BJ (cell line): Measurements from ENCODE around the gene ZDHHC14. TPM values are rescaled to one million over a fixed set of nuclear protein-coding genes. Genes with fewer than 3 reads are reported as not detected.

Experiments
- CTCF ChIA-PET: fragments of 350-600 bp; formaldehyde crosslinking; extraction: SDS; loops from one replicate; lab custom pipeline; 2021; ENCODE audit warnings: antibody characterized with exemption, inconsistent platforms; lab: Yijun Ruan, JAX
- POLR2A ChIA-PET: fragments of 300-600 bp; sonication (Branson Sonifier 250); formaldehyde crosslinking; extraction: SDS; loops from one replicate; lab custom pipeline; 2021; ENCODE audit warnings: antibody characterized with exemption; lab: Charles Lee
- DNase-seq: peaks from one replicate; pipeline ENCODE4 v3.0.0-alpha.2; 2011; ENCODE audit warnings: low read depth
- H3K27me3 ChIP-seq: 2 replicates; pipeline ENCODE4 v1.6.0; 2011; ENCODE audit warnings: low read length; ENCODE audit not compliant: control insufficient read depth, insufficient read depth
- H3K36me3 ChIP-seq: 2 replicates; pipeline ENCODE4 v1.5.1; 2011; ENCODE audit warnings: low read length; ENCODE audit not compliant: control insufficient read depth, insufficient read depth
- H3K4me3 ChIP-seq: 2 replicates; pipeline ENCODE4 v1.5.1; 2011; ENCODE audit warnings: low read depth, mild to moderate bottlenecking, control low read depth, low read length
- polyA plus RNA-seq: library from polyadenylated mRNA; depleted of rRNA; stranded (reverse); fragments of >200 nt; gene quantifications from 2 replicates; pipeline ENCODE4 v1.2.3, GENCODE V29; 2011
- TF ChIP-seq, protein P1 (sequence below): IDR thresholded peaks from 2 replicates; pipeline ENCODE4 v1.5.1; 2011; ENCODE audit warnings: low read depth, mild to moderate bottlenecking, control low read depth, inconsistent platforms, low read length, moderate library complexity; ENCODE audit not compliant: insufficient read depth

Gene ZDHHC14
- polyA plus RNA-seq, 1 experiment = 3.6 TPM

DNA sequence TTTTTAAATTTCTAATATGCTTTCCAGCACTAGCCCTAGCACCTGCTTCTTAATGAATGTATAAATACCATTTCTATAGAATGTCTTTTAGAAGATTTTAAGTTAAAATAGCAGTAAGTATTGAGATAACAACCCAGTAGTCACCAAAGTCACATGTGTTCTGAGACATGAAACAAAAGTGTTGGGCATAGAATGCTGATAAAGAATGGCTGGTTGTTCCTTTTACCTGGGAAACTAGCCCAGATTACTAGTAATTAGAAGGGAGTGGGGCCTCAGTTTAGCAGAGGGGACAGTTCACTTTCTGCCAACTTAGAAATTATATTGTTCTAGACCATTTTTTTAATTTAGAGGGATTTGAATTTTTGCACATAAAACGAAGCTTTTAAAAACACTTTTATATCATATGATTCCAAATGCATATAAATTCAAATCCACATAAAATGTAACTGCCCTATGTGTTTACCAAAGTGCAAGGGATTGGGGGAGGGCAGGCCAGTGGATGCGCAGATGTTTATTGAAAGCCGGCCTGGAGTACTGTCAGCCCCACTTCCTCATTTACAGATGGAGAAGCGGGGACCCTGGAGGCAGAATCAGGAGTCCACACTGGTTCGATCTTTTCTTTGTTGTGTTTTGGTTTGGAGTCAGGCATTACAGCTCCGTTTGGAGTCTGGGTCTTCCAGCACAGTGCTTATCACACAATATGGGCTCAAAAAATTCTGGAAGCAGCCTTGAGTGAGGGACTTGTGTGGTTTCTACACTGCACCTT lies 139.8 kb downstream of the ZDHHC14 start:
- TF ChIP-seq, protein P1, sequence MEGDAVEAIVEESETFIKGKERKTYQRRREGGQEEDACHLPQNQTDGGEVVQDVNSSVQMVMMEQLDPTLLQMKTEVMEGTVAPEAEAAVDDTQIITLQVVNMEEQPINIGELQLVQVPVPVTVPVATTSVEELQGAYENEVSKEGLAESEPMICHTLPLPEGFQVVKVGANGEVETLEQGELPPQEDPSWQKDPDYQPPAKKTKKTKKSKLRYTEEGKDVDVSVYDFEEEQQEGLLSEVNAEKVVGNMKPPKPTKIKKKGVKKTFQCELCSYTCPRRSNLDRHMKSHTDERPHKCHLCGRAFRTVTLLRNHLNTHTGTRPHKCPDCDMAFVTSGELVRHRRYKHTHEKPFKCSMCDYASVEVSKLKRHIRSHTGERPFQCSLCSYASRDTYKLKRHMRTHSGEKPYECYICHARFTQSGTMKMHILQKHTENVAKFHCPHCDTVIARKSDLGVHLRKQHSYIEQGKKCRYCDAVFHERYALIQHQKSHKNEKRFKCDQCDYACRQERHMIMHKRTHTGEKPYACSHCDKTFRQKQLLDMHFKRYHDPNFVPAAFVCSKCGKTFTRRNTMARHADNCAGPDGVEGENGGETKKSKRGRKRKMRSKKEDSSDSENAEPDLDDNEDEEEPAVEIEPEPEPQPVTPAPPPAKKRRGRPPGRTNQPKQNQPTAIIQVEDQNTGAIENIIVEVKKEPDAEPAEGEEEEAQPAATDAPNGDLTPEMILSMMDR = no peak
- no peak for DNase-seq
- H3K36me3 ChIP-seq = no peaks in the 10 kb centered on the region
- POLR2A ChIA-PET = no interaction called here
- no peaks in the 10 kb centered on the region for H3K27me3 ChIP-seq
- H3K4me3 ChIP-seq = no peak overlapping the region
- CTCF ChIA-PET = interaction anchor here (1.6 to 1.7 kb wide), 2 partner anchors 13 to 16 kb away, joined by 3 to 5 read pairs; no protein-coding TSS in a partner anchor

DNA sequence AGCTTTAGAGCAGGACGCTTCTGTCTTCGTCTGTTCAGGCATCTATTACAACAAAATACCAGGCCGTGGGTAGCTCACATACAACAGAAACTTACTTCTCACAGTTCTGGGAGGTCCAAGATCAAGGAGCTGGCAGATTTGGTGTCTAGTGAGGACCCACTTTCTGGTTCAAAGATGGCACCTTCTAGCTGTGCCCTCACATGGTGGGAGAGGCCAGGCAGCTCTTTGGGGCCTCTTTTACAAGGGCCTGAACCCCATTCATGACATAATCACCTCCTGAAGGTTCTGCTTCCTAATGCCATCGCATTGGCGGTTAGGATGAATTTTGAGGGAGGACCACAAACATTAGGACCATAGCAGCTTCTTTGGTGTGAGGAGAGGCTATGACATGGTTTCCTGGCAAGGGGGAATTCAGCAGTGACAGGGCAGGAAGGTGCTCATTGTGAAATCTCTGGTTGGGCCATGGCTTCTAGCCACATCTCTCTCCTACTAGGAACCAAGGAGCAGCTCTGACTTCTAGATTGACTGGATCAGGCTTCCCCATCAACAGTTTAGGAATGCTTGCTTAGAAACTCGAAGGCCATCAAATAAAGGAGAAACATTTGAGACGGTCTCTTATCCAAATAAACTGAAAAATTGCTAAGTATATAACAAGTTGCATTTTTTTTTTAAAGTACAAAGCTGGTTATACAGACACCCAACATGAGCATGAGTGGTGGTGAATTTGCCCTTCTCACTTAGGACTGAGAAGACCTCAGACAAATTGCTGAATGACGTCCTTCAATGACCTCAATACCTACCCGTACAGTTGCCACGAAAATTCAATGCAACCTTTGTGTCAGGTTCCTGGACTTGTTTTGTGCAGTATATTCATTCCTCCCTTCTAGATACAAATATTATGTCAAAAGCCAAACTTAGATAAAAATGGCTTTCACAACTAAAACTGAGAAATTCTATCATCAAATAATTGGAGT lies 140.7 kb downstream of the ZDHHC14 start:
- TF ChIP-seq, protein P1 = no peak
- H3K4me3 ChIP-seq = no peak overlapping the region
- no peaks in the 10 kb centered on the region for H3K27me3 ChIP-seq
- POLR2A ChIA-PET = no interaction called here
- CTCF ChIA-PET = interaction anchor here (1.6 to 1.7 kb wide), 2 partner anchors 12 to 16 kb away, joined by 3 to 5 read pairs; no protein-coding TSS in a partner anchor
- no peaks in the 10 kb centered on the region for H3K36me3 ChIP-seq
- no peak for DNase-seq

DNA sequence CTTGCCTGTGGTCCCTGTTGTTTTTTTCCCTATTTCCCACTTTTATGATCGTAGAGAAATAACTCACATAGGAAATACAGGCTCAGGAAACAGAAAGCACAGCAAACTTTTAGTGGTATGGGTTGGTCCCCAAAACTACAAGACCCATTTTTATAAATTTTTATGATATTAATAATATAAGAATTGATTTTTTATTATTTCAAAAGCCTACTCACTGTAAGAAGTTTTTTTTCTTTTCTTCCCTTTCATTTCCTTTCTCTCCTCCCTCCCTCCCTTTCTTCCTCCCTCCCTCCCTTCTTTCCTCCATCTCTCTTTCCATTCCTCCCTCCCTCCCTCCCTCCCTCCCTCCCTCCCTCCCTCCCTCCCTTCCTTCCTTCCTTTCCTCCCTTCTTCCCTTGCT lies 141.5 kb downstream of the ZDHHC14 start:
- TF ChIP-seq, protein P1 = no peak
- ChIA-PET CTCF (interaction anchor here (1.6 kb wide), 1 partner anchor 11 kb away, joined by 5 read pairs; no protein-coding TSS in a partner anchor), POLR2A (no interaction called here)
- H3K36me3 ChIP-seq = no peaks in the 10 kb centered on the region
- H3K27me3 ChIP-seq = no peaks in the 10 kb centered on the region
- H3K4me3 ChIP-seq = no peak overlapping the region
- DNase-seq = no peak

DNA sequence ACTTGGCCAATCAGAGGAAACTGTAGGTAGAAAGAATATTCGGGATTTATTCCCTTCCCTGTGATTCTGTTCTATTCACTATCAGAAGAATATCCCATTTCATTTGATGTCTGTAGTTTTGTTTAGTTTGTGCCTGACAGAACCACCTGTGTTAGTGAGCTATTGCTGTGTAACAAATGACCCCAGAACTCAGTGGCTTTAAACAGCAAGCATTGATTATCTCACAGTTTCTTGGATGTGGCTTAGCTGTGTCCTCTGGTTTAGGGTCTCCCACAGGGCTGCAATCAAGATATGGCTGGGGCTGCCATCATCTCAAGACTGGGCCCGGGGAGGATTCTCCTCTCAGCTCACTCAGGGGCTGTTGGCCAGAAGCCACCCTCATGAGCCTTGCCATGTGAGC lies 143.7 kb downstream of the ZDHHC14 start:
- H3K36me3 ChIP-seq = no peaks in the 10 kb centered on the region
- no peaks in the 10 kb centered on the region for H3K27me3 ChIP-seq
- ChIA-PET CTCF (interaction anchor here (1.7 kb wide), 1 partner anchor 9 kb away, joined by 4 read pairs; no protein-coding TSS in a partner anchor), POLR2A (no interaction called here)
- no peak for DNase-seq
- TF ChIP-seq, protein P1 = no peak
- no peak overlapping the region for H3K4me3 ChIP-seq

DNA sequence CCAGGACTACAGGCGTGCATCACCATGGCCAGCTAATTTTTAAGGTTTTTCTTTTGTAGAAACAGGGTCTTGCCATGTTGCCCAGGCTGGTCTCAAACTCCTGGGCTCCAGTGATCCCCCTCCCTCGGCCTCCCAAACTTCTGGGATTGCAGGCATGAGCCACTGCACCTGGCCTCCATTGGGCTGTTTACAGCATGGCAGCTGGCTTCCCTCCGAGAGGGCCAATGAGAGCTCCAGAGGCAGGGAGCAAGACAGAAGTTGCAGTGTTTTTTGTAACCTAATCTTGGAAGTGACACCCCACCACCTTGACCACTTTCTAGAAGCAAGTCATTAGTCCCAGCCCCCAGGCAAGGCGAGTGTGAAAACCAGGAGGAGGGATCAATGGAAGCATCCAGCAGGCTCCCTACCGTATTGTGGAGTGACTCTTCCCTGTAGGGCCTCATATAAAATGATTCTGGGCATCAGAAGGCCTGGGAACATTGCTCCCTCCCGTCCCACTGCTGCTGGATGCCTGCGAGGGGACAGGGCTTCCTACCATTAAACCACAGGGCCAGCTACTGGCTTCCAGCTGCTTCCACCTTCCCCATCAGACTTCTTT lies 144.4 kb downstream of the ZDHHC14 start:
- POLR2A ChIA-PET = no interaction called here
- no peaks in the 10 kb centered on the region for H3K27me3 ChIP-seq
- DNase-seq = no peak
- H3K4me3 ChIP-seq = no peak overlapping the region
- CTCF ChIA-PET = interaction anchor here (1.7 kb wide), 1 partner anchor 9 kb away, joined by 4 read pairs; no protein-coding TSS in a partner anchor
- no peaks in the 10 kb centered on the region for H3K36me3 ChIP-seq
- TF ChIP-seq, protein P1 = no peak
